BJ (cell line): ENCODE data around the gene PRUNE1. TPM values are rescaled to one million over a fixed set of nuclear protein-coding genes. Genes with fewer than 3 reads are reported as not detected.

Source experiments
- CTCF ChIA-PET: fragments of 350-600 bp; formaldehyde crosslinking; extraction: SDS; loops from one replicate; lab custom pipeline; 2021; ENCODE audit warnings: antibody characterized with exemption, inconsistent platforms; lab: Yijun Ruan, JAX
- POLR2A ChIA-PET: fragments of 300-600 bp; sonication (Branson Sonifier 250); formaldehyde crosslinking; extraction: SDS; loops from one replicate; lab custom pipeline; 2021; ENCODE audit warnings: antibody characterized with exemption; lab: Charles Lee
- DNase-seq: peaks from one replicate; pipeline ENCODE4 v3.0.0-alpha.2; 2011; ENCODE audit warnings: low read depth
- H3K27me3 ChIP-seq: 2 replicates; pipeline ENCODE4 v1.6.0; 2011; ENCODE audit warnings: low read length; ENCODE audit not compliant: control insufficient read depth, insufficient read depth
- H3K36me3 ChIP-seq: 2 replicates; pipeline ENCODE4 v1.5.1; 2011; ENCODE audit warnings: low read length; ENCODE audit not compliant: control insufficient read depth, insufficient read depth
- H3K4me3 ChIP-seq: 2 replicates; pipeline ENCODE4 v1.5.1; 2011; ENCODE audit warnings: low read depth, mild to moderate bottlenecking, control low read depth, low read length
- polyA plus RNA-seq: library from polyadenylated mRNA; depleted of rRNA; stranded (reverse); fragments of >200 nt; gene quantifications from 2 replicates; pipeline ENCODE4 v1.2.3, GENCODE V29; 2011
- TF ChIP-seq, protein P1 (sequence below): IDR thresholded peaks from 2 replicates; pipeline ENCODE4 v1.5.1; 2011; ENCODE audit warnings: low read depth, mild to moderate bottlenecking, control low read depth, inconsistent platforms, low read length, moderate library complexity; ENCODE audit not compliant: insufficient read depth

The PRUNE1 gene
- polyA plus RNA-seq, 1 experiment = 16.2 TPM

DNA sequence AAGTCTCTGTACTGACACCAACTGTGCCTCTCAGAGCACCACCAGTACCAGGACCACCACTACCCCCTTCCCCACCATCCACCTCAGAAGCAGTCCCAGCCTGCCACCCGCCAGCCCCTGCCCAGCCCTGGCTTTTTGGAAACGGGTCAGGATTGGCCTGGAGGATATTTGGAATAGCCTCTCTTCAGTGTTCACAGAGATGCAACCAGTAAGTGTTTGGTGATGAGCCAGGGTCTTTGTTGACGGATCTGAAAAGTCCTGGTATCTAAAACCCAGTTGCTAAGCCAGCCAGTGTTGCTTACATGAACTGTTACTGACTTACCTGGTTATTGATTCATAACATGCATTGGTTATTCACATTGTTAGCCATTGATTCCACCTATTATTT, 40.4 kb downstream of the PRUNE1 start:
- ChIA-PET CTCF (interaction anchor here (0.6 to 1.7 kb wide), 8 partner anchors 10 to 53 kb away, joined by 3 to 13 read pairs (median 4); partner anchors contain the start of genes BNIPL, CDC42SE1 and MLLT11), POLR2A (interaction anchor here (0.6 kb wide), 1 partner anchor 291 kb away, joined by 3 read pairs; no protein-coding TSS in a partner anchor)
- Histone ChIP-seq H3K36me3 (peaks cover 6% of the 10 kb centered on the region), H3K27me3 (no peaks in the 10 kb centered on the region), H3K4me3 (peak overlapping the region; percentile 60)
- no peak for DNase-seq
- TF ChIP-seq, protein P1, sequence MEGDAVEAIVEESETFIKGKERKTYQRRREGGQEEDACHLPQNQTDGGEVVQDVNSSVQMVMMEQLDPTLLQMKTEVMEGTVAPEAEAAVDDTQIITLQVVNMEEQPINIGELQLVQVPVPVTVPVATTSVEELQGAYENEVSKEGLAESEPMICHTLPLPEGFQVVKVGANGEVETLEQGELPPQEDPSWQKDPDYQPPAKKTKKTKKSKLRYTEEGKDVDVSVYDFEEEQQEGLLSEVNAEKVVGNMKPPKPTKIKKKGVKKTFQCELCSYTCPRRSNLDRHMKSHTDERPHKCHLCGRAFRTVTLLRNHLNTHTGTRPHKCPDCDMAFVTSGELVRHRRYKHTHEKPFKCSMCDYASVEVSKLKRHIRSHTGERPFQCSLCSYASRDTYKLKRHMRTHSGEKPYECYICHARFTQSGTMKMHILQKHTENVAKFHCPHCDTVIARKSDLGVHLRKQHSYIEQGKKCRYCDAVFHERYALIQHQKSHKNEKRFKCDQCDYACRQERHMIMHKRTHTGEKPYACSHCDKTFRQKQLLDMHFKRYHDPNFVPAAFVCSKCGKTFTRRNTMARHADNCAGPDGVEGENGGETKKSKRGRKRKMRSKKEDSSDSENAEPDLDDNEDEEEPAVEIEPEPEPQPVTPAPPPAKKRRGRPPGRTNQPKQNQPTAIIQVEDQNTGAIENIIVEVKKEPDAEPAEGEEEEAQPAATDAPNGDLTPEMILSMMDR = no peak

GRCh38 chr1:151049458-151049857, 41.2 kb downstream of the PRUNE1 start:
- H3K4me3 ChIP-seq = no peak overlapping the region
- POLR2A ChIA-PET = no interaction called here
- H3K27me3 ChIP-seq = no peaks in the 10 kb centered on the region
- H3K36me3 ChIP-seq = peaks cover 10% of the 10 kb centered on the region
- DNase-seq = no peak
- CTCF ChIA-PET = interaction anchor here (0.6 to 1.4 kb wide), 5 partner anchors 9 to 114 kb away, joined by 3 to 10 read pairs (median 3); no protein-coding TSS in a partner anchor
- TF ChIP-seq, protein P1 = no peak

DNA sequence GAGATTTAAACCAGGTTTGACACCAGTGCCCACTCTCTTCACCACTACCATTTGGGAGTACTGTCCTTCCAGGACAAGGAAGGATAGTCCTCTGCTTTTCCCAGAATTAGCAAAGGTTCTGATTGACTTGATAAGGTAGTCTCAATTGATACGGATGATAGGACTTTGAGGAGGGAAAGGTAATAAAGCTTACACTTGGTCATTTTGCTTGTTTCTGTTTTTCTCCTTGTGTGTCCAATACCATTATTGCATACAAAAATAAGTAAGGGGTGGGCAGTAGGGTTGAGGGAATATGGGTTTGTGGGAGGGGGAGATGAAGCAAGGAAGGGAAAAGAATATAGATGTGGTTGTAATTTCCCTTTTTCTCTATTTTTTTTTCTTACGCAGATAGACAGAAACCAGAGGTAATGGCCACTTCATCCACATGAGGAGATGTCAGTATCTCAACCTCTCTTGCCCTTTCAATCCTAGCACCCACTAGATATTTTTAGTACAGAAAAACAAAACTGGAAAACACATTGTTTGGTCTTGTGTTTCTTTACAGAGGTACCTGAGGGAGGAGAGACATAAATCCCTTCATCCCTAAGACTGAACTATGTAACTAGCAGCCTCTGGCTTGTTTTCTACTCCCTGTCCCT, 41.9 kb downstream of the PRUNE1 start:
- no peak for DNase-seq
- TF ChIP-seq, protein P1 = no peak
- POLR2A ChIA-PET = no interaction called here
- H3K27me3 ChIP-seq = no peaks in the 10 kb centered on the region
- CTCF ChIA-PET = interaction anchor here (0.6 to 1.4 kb wide), 5 partner anchors 10 to 113 kb away, joined by 3 to 10 read pairs (median 4); partner anchors contain the start of gene MLLT11
- H3K36me3 ChIP-seq = peaks cover 14% of the 10 kb centered on the region
- H3K4me3 ChIP-seq = no peak overlapping the region

DNA sequence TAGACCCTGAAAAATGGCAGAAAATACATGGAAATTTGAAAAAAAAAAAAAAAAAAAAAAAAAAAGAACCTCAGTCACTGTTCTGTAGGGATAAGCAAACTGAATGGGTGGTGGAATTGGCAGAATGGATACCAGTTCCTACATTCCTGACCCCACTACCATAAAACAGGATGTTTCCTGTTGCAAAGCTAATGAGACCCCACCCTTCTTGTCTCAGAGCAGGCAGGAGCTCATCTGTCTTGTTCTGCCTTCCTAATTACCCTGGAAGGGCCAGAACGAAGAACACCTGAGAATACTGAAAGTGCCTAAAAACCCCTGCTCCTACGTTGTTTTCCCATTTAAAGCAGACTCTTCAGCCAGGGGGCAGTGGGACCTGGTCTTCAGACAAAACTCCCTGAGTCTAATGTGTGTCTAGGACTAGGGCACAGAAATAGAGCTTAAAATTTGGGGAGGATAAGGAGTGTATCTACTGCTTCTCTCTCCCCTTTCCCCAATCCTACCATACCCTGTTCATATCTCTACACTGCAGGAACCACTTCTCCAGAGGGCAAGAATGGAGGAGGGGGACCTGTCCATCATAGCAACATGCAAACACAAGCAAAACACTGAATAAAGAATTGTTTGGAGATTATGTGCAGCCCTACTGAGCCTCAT, 43.2 kb downstream of the PRUNE1 start:
- no peaks in the 10 kb centered on the region for H3K27me3 ChIP-seq
- TF ChIP-seq, protein P1 = no peak
- POLR2A ChIA-PET = interaction anchor here (0.6 kb wide), 1 partner anchor 14 kb away, joined by 3 read pairs; no protein-coding TSS in a partner anchor
- CTCF ChIA-PET = interaction anchor here (0.6 to 1.3 kb wide), 3 partner anchors 9 to 129 kb away, joined by 3 to 5 read pairs (median 4); partner anchors contain the start of gene MLLT11
- no peak for DNase-seq
- peaks cover 21% of the 10 kb centered on the region for H3K36me3 ChIP-seq
- H3K4me3 ChIP-seq = no peak overlapping the region

- POLR2A ChIA-PET = no interaction called here
- DNase-seq = no peak
- TF ChIP-seq, protein P1 = no peak
- H3K27me3 ChIP-seq = no peaks in the 10 kb centered on the region
- CTCF ChIA-PET = interaction anchor here (0.9 kb wide), 1 partner anchor 49 kb away, joined by 3 read pairs; no protein-coding TSS in a partner anchor
- H3K4me3 ChIP-seq = no peak overlapping the region
- H3K36me3 ChIP-seq = peaks cover 21% of the 10 kb centered on the region
Measured at GRCh38 chr1:151054971-151055547, 46.8 kb downstream of the PRUNE1 start.
